GM21723 (cell line): ENCODE data around the gene ABR.
"Not testable (repeated sequence)": the region's sequence is repeated elsewhere in the genome, so short reads cannot be mapped to it uniquely, and the experiment has no call there.

Experiments used
- ATAC-seq: cut with Tn5 transposase; IDR thresholded peaks from one replicate; pipeline ENCODE4 v1.9.1; 2021; ENCODE audit warnings: mild to moderate bottlenecking, moderate library complexity; ENCODE audit not compliant: unreplicated experiment

The ABR gene

GRCh38 chr17:1073963-1074625, 105.7 kb downstream of the ABR start:
- ATAC-seq, result not testable (repeated sequence)

GRCh38 chr17:1073241-1073962, 106.4 kb downstream of the ABR start:
- no peak for ATAC-seq

DNA sequence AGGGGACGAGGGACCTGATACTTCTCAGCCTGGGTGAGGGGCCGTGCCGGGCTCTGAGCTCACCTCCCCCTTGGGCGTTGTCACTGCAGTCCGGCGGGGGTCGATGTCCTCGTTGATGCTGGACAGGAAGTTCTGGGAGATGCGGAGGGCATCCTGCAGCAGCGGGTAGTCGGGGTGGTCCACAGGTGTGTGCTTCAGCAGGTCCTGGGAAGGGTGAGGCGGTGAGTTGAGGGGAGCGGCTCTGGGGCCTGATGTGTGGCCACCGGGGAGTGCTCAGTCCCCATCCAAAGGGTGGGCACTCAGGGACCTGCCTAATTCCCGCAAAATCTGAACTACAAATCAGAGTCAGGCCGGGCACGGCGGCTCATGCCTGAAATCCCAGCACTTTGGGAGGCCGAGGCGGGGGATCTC, 107.2 kb downstream of the ABR start:
- no peak for ATAC-seq

DNA sequence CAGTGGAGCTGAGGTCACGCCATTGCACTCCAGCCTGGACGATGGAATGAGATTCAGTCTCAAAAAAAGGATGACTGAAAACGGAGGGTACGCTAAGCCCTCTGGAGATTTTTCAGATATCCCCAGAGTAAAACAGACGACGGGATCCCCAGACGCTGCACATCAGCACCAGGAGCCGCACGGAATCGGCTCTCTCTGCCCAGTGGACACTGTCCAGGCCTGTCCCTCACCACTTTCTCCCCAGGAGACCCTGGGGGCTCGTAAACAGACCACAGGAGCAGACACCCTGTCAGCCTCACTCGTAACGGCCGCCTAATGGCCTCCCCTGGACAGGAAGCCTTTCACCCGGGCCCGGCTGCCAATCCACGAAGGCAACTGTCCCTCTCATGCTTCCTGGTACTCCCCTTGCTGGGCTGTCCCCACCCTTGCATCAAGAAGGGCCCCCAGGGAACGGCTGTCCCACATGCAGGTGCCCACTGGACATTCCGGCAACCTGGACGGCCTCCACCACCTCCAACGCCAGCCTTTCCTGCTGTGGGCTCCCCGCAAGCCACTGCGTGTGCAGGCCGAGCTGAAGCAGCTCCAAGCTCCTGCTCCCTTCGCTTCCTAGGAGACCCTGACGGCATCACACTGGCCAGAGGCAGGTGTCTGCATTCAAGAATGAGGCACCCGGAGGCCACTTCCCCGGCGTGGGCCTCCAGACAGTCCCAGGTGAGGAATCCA, 108.5 kb downstream of the ABR start:
- ATAC-seq, result no peak

DNA sequence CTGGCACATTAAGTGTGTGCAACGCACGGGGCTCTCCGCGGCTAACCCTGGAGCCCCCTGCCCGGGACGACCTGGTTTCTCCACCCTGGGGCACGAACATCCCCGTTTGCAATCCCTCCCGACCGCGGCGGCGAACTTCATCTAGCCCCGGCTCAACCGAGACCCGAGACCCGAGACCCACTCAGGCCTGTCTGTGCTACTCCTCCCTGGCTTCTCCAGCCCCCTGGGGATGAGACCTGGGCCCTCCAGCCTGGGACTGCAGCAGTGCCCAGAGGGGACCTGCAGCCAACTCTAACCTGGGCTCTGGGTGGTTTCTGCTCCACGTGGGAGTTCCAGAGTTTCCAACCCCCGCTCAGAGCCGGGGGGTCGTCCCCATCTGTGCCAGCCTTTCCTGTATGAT, 109.4 kb downstream of the ABR start:
- ATAC-seq, result no peak

GRCh38 chr17:1069847-1070246, 109.9 kb downstream of the ABR start:
- ATAC-seq, result no peak

DNA sequence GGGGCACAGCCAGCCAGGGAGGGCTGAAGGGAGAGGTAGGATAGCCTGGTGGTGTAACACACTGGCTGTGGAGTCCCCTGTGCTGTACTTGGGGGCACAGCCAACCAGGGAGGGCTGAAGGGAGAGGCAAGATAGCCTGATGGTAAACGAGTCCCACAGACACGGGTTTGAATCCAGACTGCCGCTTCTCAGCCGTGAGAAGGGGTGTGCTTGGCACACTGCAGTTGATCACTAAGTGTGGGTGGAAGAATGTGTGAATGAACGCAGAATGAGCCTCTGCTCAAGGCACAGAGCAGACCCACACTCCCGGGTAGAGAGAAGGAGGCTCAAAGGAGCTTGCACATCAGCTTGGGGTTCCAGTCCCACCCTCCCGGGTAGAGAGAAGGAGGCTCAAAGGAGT, 111.4 kb downstream of the ABR start:
- no peak for ATAC-seq

GRCh38 chr17:1067282-1067956, 112.4 kb downstream of the ABR start:
- ATAC-seq, result no peak

- ATAC-seq, result not testable (repeated sequence)
Measured at GRCh38 chr17:1065416-1065815, 114.4 kb downstream of the ABR start.

- no peak for ATAC-seq
Measured at GRCh38 chr17:1060991-1061390, 118.8 kb downstream of the ABR start.

- ATAC-seq, result no peak
Measured at GRCh38 chr17:1059131-1059795, 120.5 kb downstream of the ABR start.

GRCh38 chr17:1058423-1059130, 121.2 kb downstream of the ABR start:
- no peak for ATAC-seq

GRCh38 chr17:1056761-1057160, 123.0 kb downstream of the ABR start:
- no peak for ATAC-seq

DNA sequence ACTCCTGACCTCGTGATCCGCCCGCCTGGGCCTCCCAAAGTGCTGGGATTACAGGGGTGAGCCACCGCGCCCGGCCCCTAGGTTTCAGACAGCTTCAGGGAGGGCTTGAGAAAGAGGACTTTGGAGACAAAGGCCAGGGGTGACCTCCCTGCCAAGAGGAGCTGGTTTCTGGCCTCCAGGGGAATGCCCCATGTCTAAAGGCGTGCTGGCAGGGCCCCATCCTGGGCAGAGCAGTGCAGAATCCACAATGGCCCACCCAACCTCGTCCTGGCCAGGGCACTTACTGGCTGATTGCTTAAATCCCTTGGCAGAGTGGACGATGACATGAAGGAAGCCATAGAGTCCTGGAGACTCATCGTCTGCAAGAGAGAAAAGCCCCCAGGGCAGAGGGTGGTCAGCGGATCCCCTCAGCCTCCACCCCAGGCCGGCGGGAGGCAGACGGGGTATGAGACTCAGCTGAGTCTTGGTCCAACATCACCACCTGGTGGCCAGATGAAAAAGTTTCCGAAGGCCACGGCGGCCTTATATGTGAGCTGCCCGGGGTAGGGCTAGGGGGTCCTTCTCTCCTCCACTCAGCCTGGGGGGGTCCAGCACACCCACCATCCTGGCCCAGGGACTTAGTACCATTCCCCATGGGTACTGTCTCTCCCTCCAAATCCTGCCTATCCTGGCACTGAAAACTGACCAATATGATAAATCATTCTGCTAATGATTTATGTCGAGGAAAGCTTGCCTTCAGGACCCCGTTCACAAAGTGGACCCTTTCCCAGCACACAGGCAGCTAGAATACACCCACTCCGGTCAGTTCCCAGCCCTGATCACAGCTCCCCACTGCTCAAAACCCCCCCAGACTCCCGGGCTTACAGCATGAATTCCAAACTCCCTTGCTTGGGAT, 123.8 kb downstream of the ABR start:
- no peak for ATAC-seq

- no peak for ATAC-seq
Measured at GRCh38 chr17:1055231-1055630, 124.5 kb downstream of the ABR start.

DNA sequence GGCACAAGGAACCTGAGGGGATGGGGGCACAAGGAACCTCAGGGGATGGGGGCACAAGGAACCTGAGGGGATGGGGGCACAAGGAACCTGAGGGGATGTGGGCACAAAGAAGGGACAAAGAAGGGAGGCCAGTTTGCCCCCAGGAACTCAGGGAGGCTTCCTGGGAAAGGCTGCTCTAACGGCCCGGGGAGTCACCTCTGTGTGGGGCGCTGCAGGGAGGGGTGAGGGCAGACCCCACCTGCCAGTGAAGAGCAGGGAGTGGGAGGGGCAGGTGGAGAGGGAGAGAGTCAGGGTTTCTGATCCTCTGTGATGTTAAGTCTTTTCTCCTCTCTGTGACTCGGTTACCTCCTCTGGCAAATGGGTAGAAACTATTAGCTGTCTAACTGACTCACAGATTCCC, 125.1 kb downstream of the ABR start:
- no peak for ATAC-seq

DNA sequence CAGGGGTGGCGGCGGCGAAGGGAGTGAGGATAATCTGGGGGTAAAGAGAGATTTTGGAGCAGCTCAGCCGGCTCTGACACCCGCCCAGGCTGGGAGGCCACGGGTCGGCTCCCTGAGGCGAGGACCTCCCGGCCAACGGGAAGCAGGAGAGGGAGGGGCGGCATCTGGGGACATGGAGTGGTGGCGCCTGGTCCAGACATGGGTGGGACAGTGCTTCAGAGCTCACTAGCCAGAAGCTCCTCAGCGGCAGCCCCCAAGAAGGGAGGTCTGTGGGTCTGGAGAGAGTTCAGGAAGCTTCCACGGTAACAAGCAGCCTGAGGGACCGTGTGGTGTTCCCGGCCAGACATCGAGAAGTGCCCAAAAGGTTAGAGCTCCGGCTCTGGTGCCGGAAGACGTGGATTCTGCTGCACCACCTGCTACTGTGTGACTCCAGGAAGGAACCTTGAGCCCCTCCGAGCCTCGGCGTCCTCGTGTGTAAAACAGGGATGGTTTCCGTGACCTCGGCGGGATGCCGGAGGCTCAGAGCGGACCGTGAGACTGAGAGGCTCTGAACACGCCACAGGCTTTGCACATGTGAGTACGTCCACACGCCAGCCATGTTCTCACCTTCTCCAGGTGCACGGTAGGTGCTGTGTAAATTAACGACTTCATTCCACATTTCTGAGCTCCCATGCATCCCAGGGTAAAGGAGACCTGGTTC, 126.0 kb downstream of the ABR start:
- ATAC-seq, result no peak

GRCh38 chr17:1050996-1051925, 128.5 kb downstream of the ABR start:
- no peak for ATAC-seq
